HepG2 (cell line): ENCODE results near the gene PALM3. TPM values are rescaled to one million over a fixed set of nuclear protein-coding genes. Genes with fewer than 3 reads are reported as not detected.

Experiments used
- CEBPB ChIP-seq: IDR thresholded peaks from 2 replicates; pipeline ENCODE4 v1.6.1; 2011; ENCODE audit warnings: low read depth, low read length, improper control_type of control experiment, borderline replicate concordance
- CENPBD1 ChIP-seq: sonication (generic); formaldehyde crosslinking; IDR thresholded peaks from 2 replicates; pipeline ENCODE4 v1.8.0; 2022; ENCODE audit warnings: missing genetic modification reagents, low read depth, mild to moderate bottlenecking, borderline replicate concordance
- FOXA3 ChIP-seq: IDR thresholded peaks from 2 replicates; pipeline ENCODE4 v1.6.1; 2016; ENCODE audit warnings: missing genetic modification reagents, missing compliant biosample characterization
- GATA4 ChIP-seq: sonication (generic); IDR thresholded peaks from 2 replicates; pipeline ENCODE4 v1.6.1; 2016; ENCODE audit warnings: antibody characterized with exemption, low read depth, borderline replicate concordance
- HMGA1 ChIP-seq: sonication (generic); formaldehyde crosslinking; conservative IDR thresholded peaks from 2 replicates; pipeline ENCODE4 v1.4.0; 2020; ENCODE audit warnings: missing genetic modification reagents
- JUNB ChIP-seq: sonication (generic); formaldehyde crosslinking; IDR thresholded peaks from 2 replicates; pipeline ENCODE4 v1.8.0; 2022; ENCODE audit warnings: missing genetic modification reagents, mild to moderate bottlenecking, borderline replicate concordance
- KLF6 ChIP-seq: IDR thresholded peaks from 2 replicates; pipeline ENCODE4 v1.8.0; 2016; ENCODE audit warnings: missing biosample characterization, missing genetic modification reagents
- LCORL ChIP-seq, 2 experiments: fragments of 450-650 bp in 1 of 2; sonication (generic) in 1 of 2; formaldehyde crosslinking in 1 of 2; IDR thresholded peaks; 2 replicates each; pipeline versions ENCODE4 v1.5.0 to v1.6.1; 2017 to 2020; ENCODE audit warnings: antibody characterized with exemption in 1 of 2, missing genetic modification reagents in 1 of 2
- MED8 ChIP-seq: sonication (generic); formaldehyde crosslinking; IDR thresholded peaks from 2 replicates; pipeline ENCODE4 v1.8.1; 2023; ENCODE audit warnings: mild to moderate bottlenecking, missing genetic modification reagents; ENCODE audit not compliant: insufficient replicate concordance
- MIER3 ChIP-seq: IDR thresholded peaks from 2 replicates; pipeline ENCODE4 v1.6.1; 2016; ENCODE audit warnings: missing compliant biosample characterization, borderline replicate concordance
- REL ChIP-seq: sonication (generic); formaldehyde crosslinking; conservative IDR thresholded peaks from 2 replicates; pipeline ENCODE4 v1.8.0; 2022; ENCODE audit warnings: mild to moderate bottlenecking, missing genetic modification reagents, moderate library complexity
- SKI ChIP-seq: fragments of 450-650 bp; IDR thresholded peaks from one replicate; pipeline ENCODE4 v1.6.1; 2018; ENCODE audit warnings: mild to moderate bottlenecking; ENCODE audit not compliant: partially characterized antibody
- TEF ChIP-seq: sonication (generic); formaldehyde crosslinking; IDR thresholded peaks from 2 replicates; pipeline ENCODE4 v1.5.0; 2020; ENCODE audit warnings: missing genetic modification reagents
- WIZ ChIP-seq: sonication (generic); formaldehyde crosslinking; IDR thresholded peaks from 2 replicates; pipeline ENCODE4 v1.5.1; 2020; ENCODE audit warnings: mild to moderate bottlenecking, missing genetic modification reagents
- ZBTB8A ChIP-seq: sonication (generic); formaldehyde crosslinking; IDR thresholded peaks from 2 replicates; pipeline ENCODE4 v1.4.0; 2020; ENCODE audit warnings: mild to moderate bottlenecking, low read depth, missing genetic modification reagents, borderline replicate concordance
- ZFX ChIP-seq: sonication (generic); formaldehyde crosslinking; IDR thresholded peaks from 2 replicates; pipeline ENCODE4 v1.4.0; 2020; ENCODE audit warnings: mild to moderate bottlenecking, low read depth, missing genetic modification reagents, moderate library complexity
- ZNF253 ChIP-seq: sonication (generic); formaldehyde crosslinking; IDR thresholded peaks from 2 replicates; pipeline ENCODE4 v1.8.0; 2022; ENCODE audit warnings: mild to moderate bottlenecking, missing genetic modification reagents, borderline replicate concordance
- ZNF260 ChIP-seq: sonication (generic); formaldehyde crosslinking; IDR thresholded peaks from 2 replicates; pipeline ENCODE4 v1.4.0; 2020; ENCODE audit warnings: missing genetic modification reagents, low read depth, mild to moderate bottlenecking, borderline replicate concordance
- ZNF331 ChIP-seq: sonication (generic); formaldehyde crosslinking; IDR thresholded peaks from 2 replicates; pipeline ENCODE4 v1.4.0; 2020; ENCODE audit warnings: missing genetic modification reagents
- ZNF563 ChIP-seq: sonication (generic); formaldehyde crosslinking; IDR thresholded peaks from 2 replicates; pipeline ENCODE4 v1.8.0; 2022; ENCODE audit warnings: mild to moderate bottlenecking, moderate library complexity, missing genetic modification reagents
- ZNF598 ChIP-seq: sonication (generic); formaldehyde crosslinking; IDR thresholded peaks from 2 replicates; pipeline ENCODE4 v1.5.1; 2020; ENCODE audit warnings: mild to moderate bottlenecking, missing genetic modification reagents, borderline replicate concordance
- ZNF674 ChIP-seq: sonication (generic); formaldehyde crosslinking; IDR thresholded peaks from 2 replicates; pipeline ENCODE4 v1.5.0; 2020; ENCODE audit warnings: low read depth, mild to moderate bottlenecking, missing genetic modification reagents
- ZNF710 ChIP-seq: sonication (generic); formaldehyde crosslinking; IDR thresholded peaks from 2 replicates; pipeline ENCODE4 v1.5.0; 2020; ENCODE audit warnings: mild to moderate bottlenecking, missing genetic modification reagents, borderline replicate concordance
- ZNF775 ChIP-seq: sonication (generic); formaldehyde crosslinking; IDR thresholded peaks from 2 replicates; pipeline ENCODE4 v1.4.0; 2020; ENCODE audit warnings: missing genetic modification reagents, mild to moderate bottlenecking, moderate library complexity, borderline replicate concordance
- ZNF891 ChIP-seq: sonication (generic); formaldehyde crosslinking; IDR thresholded peaks from 2 replicates; pipeline ENCODE4 v1.5.0; 2020; ENCODE audit warnings: mild to moderate bottlenecking, missing genetic modification reagents
- ZSCAN31 ChIP-seq: sonication (generic); formaldehyde crosslinking; IDR thresholded peaks from 2 replicates; pipeline ENCODE4 v1.5.0; 2020; ENCODE audit warnings: low read depth, mild to moderate bottlenecking, missing genetic modification reagents
- polyA plus RNA-seq, 8 experiments: library from polyadenylated mRNA; depleted of rRNA in 3 of 8; stranded (reverse) in 7 of 8; unstranded in 1 of 8; fragments of >200 nt; fragmentation: Illumina TruSeq in 4 of 8; extraction: Trizol in 4 of 8; gene quantifications; 2 replicates each; pipeline versions ENCODE4 v1.2.1 to v1.2.3, GENCODE V29; 2011 to 2016; ENCODE audit warnings: low read depth in 4 of 8, missing spikeins in 1 of 8, mixed read lengths in 1 of 8; ENCODE audit not compliant: insufficient read depth in 1 of 8
- total RNA-seq, 5 experiments: library from RNA; depleted of rRNA; stranded (reverse); fragments of >200 nt; fragmentation: Illumina TruSeq; extraction: Trizol; gene quantifications; 2 replicates each; pipeline ENCODE4 v1.2.3, GENCODE V29; 2016; ENCODE audit warnings: low read depth in 1 of 5

PALM3 gene
- total and polyA plus RNA-seq, 2 of the 13 experiments (the other 11 are each of a cell fraction or from before 2014, with no cell fraction given): 0.79 to 2.4 TPM

- TF ChIP-seq ZNF260 (CRISPR knock-in tag): no peak
- TF ChIP-seq MED8 (CRISPR knock-in tag): no peak
- no peak for TF ChIP-seq REL (CRISPR knock-in tag)
- peak; percentile 41; the same call in 1 of the 2 replicates for TF ChIP-seq ZNF563 (CRISPR knock-in tag)
- peak; percentile 26 for TF ChIP-seq SKI
- peak; percentile 49; the same call in 1 of the 2 replicates for TF ChIP-seq ZNF891 (CRISPR knock-in tag)
- 0 out of 2 replicates have a peak, but pooled peaks have one; percentile 35 for TF ChIP-seq WIZ (CRISPR knock-in tag)
- no peak for TF ChIP-seq LCORL (IDR thresholded peaks at IDR 0.05)
- TF ChIP-seq LCORL (CRISPR knock-in tag; IDR thresholded peaks at IDR 0.05): 0 out of 2 replicates have a peak, but pooled peaks have one; percentile 31
- no peak for TF ChIP-seq ZBTB8A (CRISPR knock-in tag)
- peak; percentile 82; the same call in 1 of the 2 replicates for TF ChIP-seq KLF6 (CRISPR knock-in tag)
- peak; percentile 91 for TF ChIP-seq ZFX (CRISPR knock-in tag)
- TF ChIP-seq CENPBD1 (CRISPR knock-in tag): no peak
- peak; percentile 37; the same call in 1 of the 2 replicates for TF ChIP-seq ZNF331 (CRISPR knock-in tag)
- no peak for TF ChIP-seq ZNF674 (CRISPR knock-in tag)
- no peak for TF ChIP-seq ZNF253 (CRISPR knock-in tag)
- TF ChIP-seq MIER3 (CRISPR knock-in tag): 0 out of 2 replicates have a peak, but pooled peaks have one; percentile 72
- TF ChIP-seq ZNF598 (CRISPR knock-in tag): peak; percentile 84
- peak; percentile 75; the same call in 1 of the 2 replicates for TF ChIP-seq CEBPB
- no peak for TF ChIP-seq ZNF775 (CRISPR knock-in tag)
- TF ChIP-seq FOXA3 (CRISPR knock-in tag): peak; percentile 72
- peak; percentile 17; the same call in 1 of the 2 replicates for TF ChIP-seq ZSCAN31 (CRISPR knock-in tag)
- TF ChIP-seq HMGA1: no peak
- TF ChIP-seq TEF: no peak
- TF ChIP-seq ZNF710 (CRISPR knock-in tag): 0 out of 2 replicates have a peak, but pooled peaks have one; percentile 38
- TF ChIP-seq GATA4: no peak; the same call in 1 of the 2 replicates
- no peak for TF ChIP-seq JUNB
These were observed 19.3 kb upstream of the PALM3 start (continued) for GRCh38 chr19:14080887-14081796.
